GM12892 (cell line): Measurements from ENCODE around the gene SUGCT.

Source experiments
- POLR2A ChIP-seq: IDR thresholded peaks from 2 replicates; pipeline ENCODE4 v1.6.1; 2011; ENCODE audit warnings: low read depth, low read length, control low read depth
- POLR2AphosphoS5 ChIP-seq: IDR thresholded peaks from 2 replicates; pipeline ENCODE4 v1.6.1; 2011; ENCODE audit warnings: low read depth, low read length, control low read depth

DNA sequence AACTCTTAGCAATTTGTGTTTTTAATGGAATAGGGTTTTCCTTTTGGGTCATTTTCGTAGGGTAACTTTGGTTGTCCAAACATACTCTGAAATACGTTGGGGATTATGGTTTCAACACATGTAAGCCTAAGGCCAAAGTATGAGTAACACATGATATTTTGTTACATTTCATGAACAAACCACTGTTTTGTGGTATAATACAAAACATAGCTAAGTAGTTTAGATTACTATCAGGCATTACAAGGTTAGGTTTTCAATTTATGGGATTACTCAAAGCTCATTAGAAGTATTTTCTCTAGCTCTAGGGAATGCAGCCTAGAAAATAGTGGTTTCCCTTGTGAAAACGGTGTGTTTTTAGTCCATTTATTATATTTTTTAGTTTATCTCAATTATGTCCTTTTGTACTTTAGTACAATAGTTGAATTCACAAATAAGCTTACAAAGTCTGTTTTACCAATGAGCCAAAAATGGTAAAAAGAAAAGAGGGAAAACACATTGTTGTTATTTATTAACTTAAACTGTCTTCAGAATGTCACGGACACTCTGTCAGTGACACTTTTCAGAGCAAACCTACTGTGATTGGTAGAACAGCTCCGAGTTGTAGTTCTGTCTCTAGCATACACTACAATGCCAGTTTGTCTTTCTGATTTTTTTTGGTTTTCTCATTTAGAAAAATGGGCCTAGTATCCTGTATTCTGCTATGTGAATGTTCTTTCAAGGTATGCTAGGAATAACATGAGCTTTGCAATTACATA lies 473.7 kb downstream of the SUGCT start:
- TF ChIP-seq POLR2AphosphoS5 (no peak), POLR2A (no peak)
